ENCODE results near the gene PITPNM2. TPM values are rescaled to one million over a fixed set of nuclear protein-coding genes. Genes with fewer than 3 reads are reported as not detected.

Gene PITPNM2
- total and polyA plus RNA-seq, 9 of the 15 experiments (the other 6 are each of a cell fraction or from before 2014, with no cell fraction given), result 0.03 to 10.8 (median 2.9) TPM

DNA sequence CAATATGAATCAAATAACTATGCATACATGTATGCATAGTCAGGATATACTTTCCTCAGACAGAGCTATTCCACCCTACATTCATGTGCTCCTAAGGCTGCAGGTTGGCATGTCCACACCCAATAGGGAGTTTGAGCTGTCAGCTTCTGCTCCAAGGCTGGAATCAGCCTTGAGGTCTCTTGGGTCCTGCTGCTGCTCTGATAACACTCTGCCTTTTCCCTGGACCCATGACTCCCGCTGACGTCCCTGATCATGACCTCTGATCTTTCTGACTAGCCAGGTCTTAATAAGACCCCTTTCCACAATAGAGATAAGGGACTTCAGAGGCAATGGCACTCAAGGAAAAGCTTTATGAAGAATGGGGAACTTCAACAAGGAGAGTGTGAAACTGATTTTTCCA lies 5.7 kb downstream of the PITPNM2 start (continued):
- TF ChIP-seq, protein P1, sequence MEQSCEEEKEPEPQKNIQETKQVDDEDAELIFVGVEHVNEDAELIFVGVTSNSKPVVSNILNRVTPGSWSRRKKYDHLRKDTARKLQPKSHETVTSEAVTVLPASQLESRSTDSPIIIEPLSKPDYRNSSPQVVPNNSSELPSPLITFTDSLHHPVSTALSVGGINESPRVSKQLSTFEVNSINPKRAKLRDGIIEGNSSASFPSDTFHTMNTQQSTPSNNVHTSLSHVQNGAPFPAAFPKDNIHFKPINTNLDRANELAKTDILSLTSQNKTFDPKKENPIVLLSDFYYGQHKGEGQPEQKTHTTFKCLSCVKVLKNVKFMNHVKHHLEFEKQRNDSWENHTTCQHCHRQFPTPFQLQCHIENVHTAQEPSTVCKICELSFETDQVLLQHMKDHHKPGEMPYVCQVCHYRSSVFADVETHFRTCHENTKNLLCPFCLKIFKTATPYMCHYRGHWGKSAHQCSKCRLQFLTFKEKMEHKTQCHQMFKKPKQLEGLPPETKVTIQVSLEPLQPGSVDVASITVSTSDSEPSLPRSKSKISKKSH (CRISPR knock-in tag; IDR thresholded peaks at IDR 0.05), result no peak
- TF ChIP-seq CHCHD3 (CRISPR knock-in tag; IDR thresholded peaks at IDR 0.05), result no peak

DNA sequence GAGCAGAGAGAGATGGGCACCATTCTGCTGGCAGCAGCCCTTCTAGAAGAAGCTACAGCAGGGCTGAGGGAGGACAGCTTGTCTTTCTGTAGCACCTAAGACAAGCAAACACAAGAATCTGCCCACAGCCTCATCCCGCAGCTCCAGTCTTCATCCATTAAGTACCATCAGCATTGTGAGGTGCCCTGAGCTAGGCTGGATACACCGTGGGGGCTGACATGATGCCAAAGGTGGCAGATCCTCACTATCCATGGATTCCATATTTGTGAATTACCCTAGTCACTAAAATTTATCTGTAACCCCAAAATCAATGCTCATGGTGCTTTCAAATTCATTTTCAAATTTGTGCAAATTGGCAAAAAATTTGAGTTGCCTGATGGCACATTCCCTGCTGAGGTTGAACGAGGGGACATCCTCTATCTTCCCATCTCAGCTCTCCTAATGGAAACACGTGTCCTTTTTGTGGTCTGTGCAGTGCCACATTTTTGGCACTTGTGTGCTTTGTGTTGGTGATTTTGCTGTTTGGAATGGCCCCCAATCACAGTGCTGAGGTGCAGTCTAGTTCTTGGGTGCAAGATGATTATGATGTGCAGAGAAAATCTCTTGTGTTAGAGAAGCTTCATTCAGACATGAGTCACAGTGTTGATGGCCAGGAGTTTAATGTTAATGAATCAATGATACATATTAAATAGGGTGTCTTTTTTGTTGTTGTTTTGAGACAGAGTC lies 7.0 kb downstream of the PITPNM2 start:
- peaks cover 16% of the 10 kb centered on the region; the same call in 2 of the 3 replicates for H3K79me2 ChIP-seq (ENCODE audit: control insufficient read depth, insufficient read depth, low read length)
- WGBS (ENCODE audit: insufficient coverage, low coverage, missing lambda C conversion rate), result 57% methylated on average over 4 of the region's 4 CpGs
- ChIA-PET POLR2A (interaction anchor here (1.1 to 1.4 kb wide), 3 partner anchors 12 to 46 kb away, joined by 3 to 4 read pairs (median 3); no protein-coding TSS in a partner anchor), CTCF (ENCODE audit: low intra/inter-chr PET ratio) (no interaction called here)
- no peak for DNase-seq (ENCODE audit: extremely low read depth in 1 of 4, low spot score in 3 of 4)
- peaks cover 5% of the 10 kb centered on the region; the same call in 1 of the 2 replicates for H4K20me1 ChIP-seq (replicated peaks; ENCODE audit: control insufficient read depth, insufficient read depth, low read length)
- intact Hi-C loops (cut with micrococcal nuclease) (loop anchor here (10.0 kb wide), 1 partner anchor 159 kb away; the partner anchor contains the start of gene ARL6IP4), in situ Hi-C loops (cut with MboI) (no loop called here)
- no TSS peak for BruUV-seq (replicated peaks)
- no peak overlapping the region for H3K27ac ChIP-seq (ENCODE audit: extremely low read depth, low read depth, low read length)
- H3K27me3 ChIP-seq (ENCODE audit: control insufficient read depth in 2 of 2, insufficient read depth in 2 of 2, low read length in 2 of 2), result no peaks in the 10 kb centered on the region
- H3K4me3 ChIP-seq, result no peak overlapping the region
- no peaks in the 10 kb centered on the region for H3K9me3 ChIP-seq (replicated peaks; ENCODE audit: control insufficient read depth, insufficient read depth, low read depth, low read length)
- 0 out of 3 replicates have a peak, but pooled peaks cover 3% of the 10 kb centered on the region for H3K36me3 ChIP-seq (ENCODE audit: control insufficient read depth, insufficient read depth, low read length)
- no peak overlapping the region for H3K9ac ChIP-seq (ENCODE audit: insufficient read depth in 1 of 2, low read depth in 2 of 2, low read length in 2 of 2)
- ATAC-seq, result no peak
- H2AFZ ChIP-seq (ENCODE audit: low read depth, low read length), result no peak overlapping the region
- peaks cover under 1% of the 10 kb centered on the region for H3K9me1 ChIP-seq (ENCODE audit: control insufficient read depth, insufficient read depth, low read length)
- no peak for FAIRE-seq
- H3K4me2 ChIP-seq (ENCODE audit: insufficient read depth, low read length), result no peak overlapping the region
- H3K4me1 ChIP-seq (replicated peaks in 1 of 2; ENCODE audit: control insufficient read depth in 2 of 2, insufficient read depth in 2 of 2, low read length in 2 of 2), result peaks cover 12 to 43% of the 10 kb centered on the region in 2 experiments
- TF ChIP-seq, protein P2, sequence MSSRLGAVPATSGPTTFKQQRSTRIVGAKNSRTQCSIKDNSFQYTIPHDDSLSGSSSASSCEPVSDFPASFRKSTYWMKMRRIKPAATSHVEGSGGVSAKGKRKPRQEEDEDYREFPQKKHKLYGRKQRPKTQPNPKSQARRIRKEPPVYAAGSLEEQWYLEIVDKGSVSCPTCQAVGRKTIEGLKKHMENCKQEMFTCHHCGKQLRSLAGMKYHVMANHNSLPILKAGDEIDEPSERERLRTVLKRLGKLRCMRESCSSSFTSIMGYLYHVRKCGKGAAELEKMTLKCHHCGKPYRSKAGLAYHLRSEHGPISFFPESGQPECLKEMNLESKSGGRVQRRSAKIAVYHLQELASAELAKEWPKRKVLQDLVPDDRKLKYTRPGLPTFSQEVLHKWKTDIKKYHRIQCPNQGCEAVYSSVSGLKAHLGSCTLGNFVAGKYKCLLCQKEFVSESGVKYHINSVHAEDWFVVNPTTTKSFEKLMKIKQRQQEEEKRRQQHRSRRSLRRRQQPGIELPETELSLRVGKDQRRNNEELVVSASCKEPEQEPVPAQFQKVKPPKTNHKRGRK (tag; IDR thresholded peaks at IDR 0.05), result no peak
- TF ChIP-seq, protein P3, sequence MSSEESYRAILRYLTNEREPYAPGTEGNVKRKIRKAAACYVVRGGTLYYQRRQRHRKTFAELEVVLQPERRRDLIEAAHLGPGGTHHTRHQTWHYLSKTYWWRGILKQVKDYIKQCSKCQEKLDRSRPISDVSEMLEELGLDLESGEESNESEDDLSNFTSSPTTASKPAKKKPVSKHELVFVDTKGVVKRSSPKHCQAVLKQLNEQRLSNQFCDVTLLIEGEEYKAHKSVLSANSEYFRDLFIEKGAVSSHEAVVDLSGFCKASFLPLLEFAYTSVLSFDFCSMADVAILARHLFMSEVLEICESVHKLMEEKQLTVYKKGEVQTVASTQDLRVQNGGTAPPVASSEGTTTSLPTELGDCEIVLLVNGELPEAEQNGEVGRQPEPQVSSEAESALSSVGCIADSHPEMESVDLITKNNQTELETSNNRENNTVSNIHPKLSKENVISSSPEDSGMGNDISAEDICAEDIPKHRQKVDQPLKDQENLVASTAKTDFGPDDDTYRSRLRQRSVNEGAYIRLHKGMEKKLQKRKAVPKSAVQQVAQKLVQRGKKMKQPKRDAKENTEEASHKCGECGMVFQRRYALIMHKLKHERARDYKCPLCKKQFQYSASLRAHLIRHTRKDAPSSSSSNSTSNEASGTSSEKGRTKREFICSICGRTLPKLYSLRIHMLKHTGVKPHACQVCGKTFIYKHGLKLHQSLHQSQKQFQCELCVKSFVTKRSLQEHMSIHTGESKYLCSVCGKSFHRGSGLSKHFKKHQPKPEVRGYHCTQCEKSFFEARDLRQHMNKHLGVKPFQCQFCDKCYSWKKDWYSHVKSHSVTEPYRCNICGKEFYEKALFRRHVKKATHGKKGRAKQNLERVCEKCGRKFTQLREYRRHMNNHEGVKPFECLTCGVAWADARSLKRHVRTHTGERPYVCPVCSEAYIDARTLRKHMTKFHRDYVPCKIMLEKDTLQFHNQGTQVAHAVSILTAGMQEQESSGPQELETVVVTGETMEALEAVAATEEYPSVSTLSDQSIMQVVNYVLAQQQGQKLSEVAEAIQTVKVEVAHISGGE (CRISPR knock-in tag; IDR thresholded peaks at IDR 0.05), result no peak
- TF ChIP-seq, protein P4, sequence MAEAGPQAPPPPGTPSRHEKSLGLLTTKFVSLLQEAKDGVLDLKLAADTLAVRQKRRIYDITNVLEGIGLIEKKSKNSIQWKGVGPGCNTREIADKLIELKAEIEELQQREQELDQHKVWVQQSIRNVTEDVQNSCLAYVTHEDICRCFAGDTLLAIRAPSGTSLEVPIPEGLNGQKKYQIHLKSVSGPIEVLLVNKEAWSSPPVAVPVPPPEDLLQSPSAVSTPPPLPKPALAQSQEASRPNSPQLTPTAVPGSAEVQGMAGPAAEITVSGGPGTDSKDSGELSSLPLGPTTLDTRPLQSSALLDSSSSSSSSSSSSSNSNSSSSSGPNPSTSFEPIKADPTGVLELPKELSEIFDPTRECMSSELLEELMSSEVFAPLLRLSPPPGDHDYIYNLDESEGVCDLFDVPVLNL (CRISPR knock-in tag; IDR thresholded peaks at IDR 0.05; ENCODE audit: low read depth), result no peak
- no peak for TF ChIP-seq ETV1 (tag; conservative IDR thresholded peaks at IDR 0.05; ENCODE audit: low read depth)
- no peak for TF ChIP-seq KAT7 (CRISPR knock-in tag; IDR thresholded peaks at IDR 0.05; ENCODE audit: borderline replicate concordance)
- TF ChIP-seq NR1H2 (CRISPR knock-in tag; IDR thresholded peaks at IDR 0.05), result no peak

Data from K562 (cell line).